Thoracic aorta (tissue), 2 donors: Measurements from ENCODE around the gene CNPY1. TPM values are rescaled to one million over a fixed set of nuclear protein-coding genes. Genes with fewer than 3 reads are reported as not detected.
A peak's percentile ranks its signal among the peaks of the same experiment; 100 is the strongest.

Experiments
- ATAC-seq: fragments of 150-250 bp; one replicate; pipeline ENCODE4 v1.8.0; 2017; ENCODE audit warnings: low read depth; ENCODE audit not compliant: insufficient number of reproducible peaks, low FRiP score
- DNase-seq: peaks from one replicate; pipeline ENCODE4 v3.0.0-alpha.2; 2020; ENCODE audit warnings: low spot score
- H3K27ac ChIP-seq, 2 donors: fragments of 200-600 bp; sonication (generic); 1 replicate in 1 of 2; 2 replicates in 1 of 2; pipeline ENCODE4 v1.5.1; 2016; ENCODE audit warnings: mild to moderate bottlenecking in 2 of 2, moderate library complexity in 2 of 2
- H3K27me3 ChIP-seq: fragments of 200-600 bp; sonication (generic); replicated peaks from 2 replicates; pipeline ENCODE4 v1.6.0; 2016; ENCODE audit warnings: mild to moderate bottlenecking; ENCODE audit not compliant: insufficient read depth
- H3K36me3 ChIP-seq: fragments of 200-600 bp; sonication (generic); one replicate; pipeline ENCODE4 v1.5.1; 2016
- H3K4me1 ChIP-seq, 2 donors: fragments of 200-600 bp; sonication (generic); 1 replicate in 1 of 2; 2 replicates in 1 of 2; pipeline versions ENCODE4 v1.5.1 to v1.6.0; 2016; ENCODE audit warnings: low read depth in 2 of 2, mild to moderate bottlenecking in 1 of 2; ENCODE audit not compliant: control insufficient read depth in 1 of 2
- H3K4me3 ChIP-seq: fragments of 200-600 bp; sonication (generic); 2 replicates; pipeline ENCODE4 v1.5.1; 2016; ENCODE audit warnings: mild to moderate bottlenecking
- H3K9me3 ChIP-seq: fragments of 200-600 bp; sonication (generic); 2 replicates; pipeline ENCODE4 v1.5.1; 2016
- total RNA-seq, 2 donors: library from RNA; depleted of rRNA; stranded (reverse); fragments of >200 nt; gene quantifications; one replicate each; pipeline versions ENCODE4 v1.1.0 to v1.2.3, GENCODE V29; 2016
- TF ChIP-seq, protein P1 (sequence below): fragments of 200-600 bp; sonication (generic); IDR thresholded peaks from one replicate; pipeline ENCODE4 v1.5.1; 2019; ENCODE audit warnings: antibody characterized with exemption

The CNPY1 gene
- total RNA-seq, 2 donors from 2014 or later = not detected

DNA sequence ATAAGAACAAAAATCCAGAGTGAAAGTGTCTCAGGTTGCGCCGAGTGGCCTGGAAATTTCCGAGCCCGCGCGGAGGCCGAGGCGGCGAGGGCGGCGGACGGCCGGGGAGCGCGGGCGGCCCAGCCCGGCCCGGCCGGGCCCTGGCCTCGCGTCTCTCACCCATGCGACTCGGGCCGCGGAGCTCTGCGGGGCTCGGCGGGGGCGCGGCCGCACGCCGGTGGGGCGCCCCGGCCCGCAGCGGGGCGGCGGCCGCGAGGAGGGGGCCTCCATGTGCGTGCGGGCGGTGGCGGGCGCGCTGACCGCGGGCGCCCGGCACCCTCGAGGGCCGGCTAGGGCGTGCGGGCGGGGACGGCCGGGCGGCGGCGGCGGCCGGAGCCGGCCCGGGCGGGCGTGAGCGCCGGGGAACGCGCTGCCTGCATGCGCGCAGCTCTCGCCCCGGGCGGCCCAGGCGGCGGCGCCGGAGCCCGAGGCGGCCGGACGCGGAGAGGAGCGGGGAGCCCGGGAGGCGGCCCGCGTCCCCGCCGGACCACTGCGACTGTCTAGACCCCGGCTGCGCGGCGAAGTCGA, 88.7 kb downstream of the CNPY1 start:
- no peak for DNase-seq

DNA sequence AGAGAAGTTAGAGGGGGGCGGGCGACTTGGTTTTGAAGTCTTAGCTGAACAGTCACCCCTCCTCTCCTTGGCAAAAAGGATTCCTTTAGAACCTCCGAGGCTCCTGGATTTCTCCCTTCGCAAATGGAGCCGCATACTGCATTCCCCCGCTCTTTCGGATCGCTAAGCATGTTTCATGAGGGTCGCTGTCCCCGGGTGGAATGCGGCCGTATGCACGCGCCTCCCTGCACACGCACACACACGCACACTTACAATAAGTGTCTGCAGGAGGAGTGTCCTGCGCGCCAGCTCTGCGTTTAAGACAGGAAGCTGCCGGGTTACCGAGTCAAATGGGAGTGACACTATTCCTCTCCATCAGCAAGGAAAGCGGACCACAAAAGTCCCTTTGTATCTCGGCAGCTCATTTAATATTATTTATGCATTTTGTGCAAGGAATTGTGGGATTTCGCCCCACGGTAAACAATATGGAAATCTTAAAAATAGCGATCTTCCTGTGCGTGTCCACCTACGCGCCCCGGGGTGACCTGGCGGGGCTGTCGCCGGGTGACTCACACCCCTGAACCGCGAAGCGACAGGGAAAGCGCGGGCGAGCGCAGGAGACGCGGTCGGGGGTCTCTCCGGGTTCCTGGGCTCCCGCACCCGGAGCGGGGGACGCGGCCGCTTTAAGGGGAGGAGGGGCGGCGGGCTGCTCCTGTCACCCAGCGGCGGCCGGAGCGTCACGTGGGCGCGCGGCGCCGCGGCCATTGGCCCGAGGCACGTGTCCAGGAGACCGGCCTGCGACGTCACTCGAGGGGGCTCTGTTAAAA, 89.4 kb downstream of the CNPY1 start:
- H3K4me1 ChIP-seq = peaks cover 22 to 46% of the 10 kb centered on the region in 2 donors
- TF ChIP-seq, protein P1, sequence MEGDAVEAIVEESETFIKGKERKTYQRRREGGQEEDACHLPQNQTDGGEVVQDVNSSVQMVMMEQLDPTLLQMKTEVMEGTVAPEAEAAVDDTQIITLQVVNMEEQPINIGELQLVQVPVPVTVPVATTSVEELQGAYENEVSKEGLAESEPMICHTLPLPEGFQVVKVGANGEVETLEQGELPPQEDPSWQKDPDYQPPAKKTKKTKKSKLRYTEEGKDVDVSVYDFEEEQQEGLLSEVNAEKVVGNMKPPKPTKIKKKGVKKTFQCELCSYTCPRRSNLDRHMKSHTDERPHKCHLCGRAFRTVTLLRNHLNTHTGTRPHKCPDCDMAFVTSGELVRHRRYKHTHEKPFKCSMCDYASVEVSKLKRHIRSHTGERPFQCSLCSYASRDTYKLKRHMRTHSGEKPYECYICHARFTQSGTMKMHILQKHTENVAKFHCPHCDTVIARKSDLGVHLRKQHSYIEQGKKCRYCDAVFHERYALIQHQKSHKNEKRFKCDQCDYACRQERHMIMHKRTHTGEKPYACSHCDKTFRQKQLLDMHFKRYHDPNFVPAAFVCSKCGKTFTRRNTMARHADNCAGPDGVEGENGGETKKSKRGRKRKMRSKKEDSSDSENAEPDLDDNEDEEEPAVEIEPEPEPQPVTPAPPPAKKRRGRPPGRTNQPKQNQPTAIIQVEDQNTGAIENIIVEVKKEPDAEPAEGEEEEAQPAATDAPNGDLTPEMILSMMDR = no peak
- H3K9me3 ChIP-seq = no peaks in the 10 kb centered on the region
- no peak for DNase-seq
- peak overlapping the region; percentile 61 for H3K4me3 ChIP-seq
- peaks cover 36% of the 10 kb centered on the region for H3K27me3 ChIP-seq
- no peak for ATAC-seq
- H3K36me3 ChIP-seq = no peaks in the 10 kb centered on the region
- H3K27ac ChIP-seq = no peak overlapping the region

More for the DNA sequence above, 88.7 kb downstream of the CNPY1 start:
- ATAC-seq = no peak
- Histone ChIP-seq H3K27ac (no peak overlapping the region), H3K4me3 (peak overlapping the region; percentile 65), H3K9me3 (no peaks in the 10 kb centered on the region), H3K27me3 (peaks cover 38% of the 10 kb centered on the region), H3K36me3 (no peaks in the 10 kb centered on the region), H3K4me1 (peaks cover 22 to 46% of the 10 kb centered on the region in 2 donors)
- TF ChIP-seq, protein P1 = no peak

DNA sequence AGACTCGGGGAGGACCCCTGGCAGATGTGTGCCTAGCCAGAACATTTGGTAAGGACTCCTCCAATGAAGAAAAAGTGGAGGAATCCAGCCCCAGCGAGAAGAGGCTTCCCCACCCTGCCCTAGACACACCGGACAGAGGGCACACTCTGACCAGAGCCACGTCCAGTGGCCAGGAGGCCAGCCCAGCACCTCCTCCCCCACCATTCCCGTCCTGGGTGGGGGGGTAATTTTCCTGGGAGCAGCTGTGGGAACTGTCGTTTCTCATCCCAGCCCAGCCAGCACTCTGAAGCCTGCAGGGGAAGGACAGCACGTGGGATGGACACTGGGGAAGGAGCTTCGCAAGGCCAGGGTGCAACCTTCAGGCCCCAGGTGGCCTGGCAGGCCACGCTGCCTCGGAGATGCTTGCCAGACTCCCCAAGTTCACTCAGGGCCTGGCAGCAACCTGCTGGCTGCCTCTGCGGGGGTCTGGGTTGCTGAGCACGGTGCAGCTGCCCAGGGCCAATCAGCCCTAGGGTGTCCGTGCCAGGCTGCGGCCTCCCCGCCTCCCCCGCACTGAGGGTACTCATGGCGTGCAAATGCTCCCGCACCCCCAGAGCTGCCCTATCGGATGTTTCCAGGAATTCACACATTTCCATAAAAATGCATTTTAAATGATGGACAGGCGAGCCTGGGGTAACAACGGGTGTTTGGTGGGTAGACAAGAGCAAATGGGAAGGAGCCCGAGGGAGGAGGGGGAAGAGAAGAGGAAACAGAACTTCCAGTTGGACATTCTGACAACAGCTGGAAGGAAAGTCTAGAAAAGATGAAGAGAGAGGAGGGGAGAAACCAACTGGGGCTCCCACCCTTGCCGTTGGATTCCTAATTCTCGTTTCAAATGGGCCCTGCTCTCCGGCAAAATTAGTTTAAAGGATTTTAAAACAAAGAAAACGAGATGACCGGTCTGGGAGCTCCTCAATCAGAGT, 90.3 kb downstream of the CNPY1 start:
- H3K27ac ChIP-seq = no peak overlapping the region
- DNase-seq = no peak
- ATAC-seq = no peak
- H3K27me3 ChIP-seq = peaks cover 35% of the 10 kb centered on the region
- H3K4me1 ChIP-seq = peaks cover 22 to 46% of the 10 kb centered on the region in 2 donors
- H3K9me3 ChIP-seq = no peaks in the 10 kb centered on the region
- TF ChIP-seq, protein P1 = no peak
- H3K4me3 ChIP-seq = peak overlapping the region; percentile 61
- no peaks in the 10 kb centered on the region for H3K36me3 ChIP-seq

DNA sequence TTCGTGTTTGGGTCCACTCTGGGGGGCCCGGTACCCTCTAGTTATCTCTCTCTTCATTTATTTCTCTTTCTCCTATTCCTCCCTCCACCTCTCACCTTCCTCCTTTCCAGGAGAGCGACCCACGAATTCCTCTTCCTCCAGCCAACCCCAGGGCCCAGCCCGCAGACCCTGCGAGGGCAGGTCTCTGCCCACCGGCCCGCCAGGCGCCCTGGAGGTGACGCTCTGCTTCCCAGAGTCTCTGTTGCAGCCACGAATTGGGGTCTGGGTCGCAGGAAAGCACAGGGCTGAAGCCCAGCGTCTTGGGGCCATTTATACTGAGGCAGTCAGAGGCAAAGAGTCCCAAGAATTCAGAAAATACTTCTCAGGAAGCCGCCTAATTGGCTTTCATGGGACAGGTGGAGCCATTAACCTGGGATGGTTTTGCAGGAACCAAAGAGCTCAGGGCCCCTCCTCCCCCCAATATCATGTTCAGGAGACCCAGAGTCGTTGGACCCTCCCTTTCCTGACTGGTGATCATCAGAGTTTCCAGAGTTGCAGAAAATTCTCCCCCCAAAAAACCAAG, 91.1 kb downstream of the CNPY1 start:
- Histone ChIP-seq H3K36me3 (no peaks in the 10 kb centered on the region), H3K4me3 (no peak overlapping the region), H3K27me3 (peaks cover 29% of the 10 kb centered on the region), H3K9me3 (no peaks in the 10 kb centered on the region), H3K27ac (no peak overlapping the region), H3K4me1 (peaks cover 22 to 52% of the 10 kb centered on the region in 2 donors)
- TF ChIP-seq, protein P1 = no peak
- ATAC-seq = no peak
- DNase-seq = no peak
